Activated CD4-positive, alpha-beta memory T cell treated with anti-CD3 and anti-CD28 coated beads for 36 hours (primary cell): Measurements from ENCODE around the gene PRELP. TPM values are rescaled to one million over a fixed set of nuclear protein-coding genes. Genes with fewer than 3 reads are reported as not detected.

Source experiments
- CTCF ChIA-PET: fragments of 350-600 bp; sonication (Branson Sonifier 250); formaldehyde crosslinking; loops from one replicate; lab custom pipeline; 2021; ENCODE audit warnings: antibody characterized with exemption, inconsistent platforms; lab: Charles Lee
- POLR2A ChIA-PET: fragments of 350-600 bp; sonication (Branson Sonifier 250); formaldehyde crosslinking; loops from one replicate; lab custom pipeline; 2021; ENCODE audit warnings: antibody characterized with exemption; lab: Charles Lee
- DNase-seq: peaks from one replicate; pipeline ENCODE4 v3.0.0-alpha.2; 2020
- H3K27ac Mint-ChIP-seq: one replicate; pipeline ENCODE4 v1.8.0; 2021; ENCODE audit warnings: mixed read lengths
- H3K27me3 Mint-ChIP-seq: one replicate; pipeline ENCODE4 v1.8.0; 2021; ENCODE audit warnings: mixed read lengths
- H3K36me3 Mint-ChIP-seq: one replicate; pipeline ENCODE4 v1.8.0; 2021; ENCODE audit warnings: mixed read lengths
- H3K4me1 Mint-ChIP-seq: one replicate; pipeline ENCODE4 v1.8.0; 2021; ENCODE audit warnings: low read depth, mixed read lengths
- H3K4me3 Mint-ChIP-seq: one replicate; pipeline ENCODE4 v1.8.0; 2021; ENCODE audit warnings: mild to moderate bottlenecking, mixed read lengths
- H3K9me3 Mint-ChIP-seq: one replicate; pipeline ENCODE4 v1.8.0; 2021; ENCODE audit warnings: mixed read lengths
- intact Hi-C: fragments of 100-400 bp; cut with micrococcal nuclease; formaldehyde crosslinking; loops from one replicate; pipeline ENCODE4 v1.15.1; 2023
- total RNA-seq, 2 experiments: library from RNA; stranded (reverse); gene quantifications; one replicate each; pipeline ENCODE4 v1.2.3, GENCODE V29; 2021

PRELP gene
- total RNA-seq, 2 experiments from 2014 or later, result not detected

DNA sequence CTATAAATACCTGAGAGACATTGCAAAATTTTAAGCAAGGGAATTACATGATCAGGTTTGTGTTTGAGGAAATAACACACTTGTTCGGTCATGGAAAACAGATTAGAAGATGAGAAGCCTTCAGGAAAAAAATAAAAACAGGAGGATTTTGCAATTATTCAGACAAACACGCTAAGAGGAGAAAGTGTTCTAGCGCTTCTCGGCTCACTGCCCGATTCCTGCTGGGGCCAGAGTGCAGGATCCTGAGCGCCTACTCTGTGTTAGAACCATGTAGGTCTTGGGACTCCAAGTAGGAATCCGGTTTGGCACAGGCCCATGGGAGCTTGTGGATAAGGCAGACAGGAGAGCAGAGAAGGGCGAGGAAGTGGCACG lies 8.1 kb upstream of the PRELP start:
- Mint-ChIP-seq H3K27ac (no peak overlapping the region), H3K9me3 (no peaks in the 10 kb centered on the region), H3K4me1 (no peaks in the 10 kb centered on the region), H3K27me3 (peaks cover 16% of the 10 kb centered on the region), H3K4me3 (no peak overlapping the region), H3K36me3 (no peaks in the 10 kb centered on the region)
- CTCF ChIA-PET, result no interaction called here
- POLR2A ChIA-PET, result no interaction called here
- intact Hi-C loops, result no loop called here
- no peak for DNase-seq

GRCh38 chr1:203468326-203468725 lies 7.3 kb upstream of the PRELP start:
- H3K9me3 Mint-ChIP-seq, result no peaks in the 10 kb centered on the region
- H3K36me3 Mint-ChIP-seq, result no peaks in the 10 kb centered on the region
- peaks cover 18% of the 10 kb centered on the region for H3K27me3 Mint-ChIP-seq
- POLR2A ChIA-PET, result no interaction called here
- no peak overlapping the region for H3K27ac Mint-ChIP-seq
- intact Hi-C loops, result no loop called here
- no peak overlapping the region for H3K4me3 Mint-ChIP-seq
- no peak for DNase-seq
- CTCF ChIA-PET, result no interaction called here
- no peaks in the 10 kb centered on the region for H3K4me1 Mint-ChIP-seq

DNA sequence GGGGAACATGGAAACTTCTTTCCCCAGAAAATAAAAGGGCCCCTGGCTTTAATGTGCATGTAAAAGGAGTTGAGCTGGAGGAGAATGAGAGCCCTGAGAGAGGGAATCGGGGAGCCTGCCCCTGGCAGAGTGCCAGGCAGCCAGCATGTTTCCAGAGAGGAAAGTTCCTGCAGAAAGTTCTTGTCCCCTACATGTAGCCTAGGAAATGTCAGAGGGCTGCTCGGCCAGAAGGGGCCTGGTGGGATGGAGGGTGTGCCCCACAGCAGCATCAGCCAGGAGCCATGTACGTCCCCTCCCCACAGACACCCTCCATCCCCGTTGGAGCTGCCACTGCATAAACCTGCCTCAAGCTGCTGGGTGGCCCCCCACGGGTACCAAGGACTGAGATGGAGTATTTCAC lies 5.4 kb upstream of the PRELP start:
- intact Hi-C loops, result no loop called here
- ChIA-PET CTCF (interaction anchor here (1.1 kb wide), 1 partner anchor 18 kb away, joined by 3 read pairs; no protein-coding TSS in a partner anchor), POLR2A (no interaction called here)
- no peaks in the 10 kb centered on the region for H3K36me3 Mint-ChIP-seq
- H3K4me3 Mint-ChIP-seq, result no peak overlapping the region
- H3K27me3 Mint-ChIP-seq, result peaks cover 23% of the 10 kb centered on the region
- no peaks in the 10 kb centered on the region for H3K9me3 Mint-ChIP-seq
- no peaks in the 10 kb centered on the region for H3K4me1 Mint-ChIP-seq
- DNase-seq, result no peak
- H3K27ac Mint-ChIP-seq, result no peak overlapping the region

DNA sequence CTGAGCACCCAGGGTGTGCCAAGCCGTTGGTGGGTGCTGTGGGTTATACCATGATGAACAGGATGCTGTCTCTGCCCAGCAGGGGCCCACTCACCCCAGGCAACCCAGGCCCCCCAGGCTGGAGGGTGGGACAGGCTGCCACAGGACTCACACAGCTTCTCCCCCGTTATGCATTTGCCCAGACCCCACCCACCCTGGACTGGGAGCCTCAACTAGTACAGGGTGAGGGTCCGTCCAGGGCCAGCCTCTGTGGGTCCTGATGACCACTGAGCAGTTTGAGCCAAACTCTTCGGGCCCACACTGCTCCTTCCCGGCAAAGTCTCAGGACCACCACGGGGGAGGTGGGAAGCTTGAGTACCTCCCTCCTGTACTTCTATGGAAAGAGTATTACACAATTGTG lies 3.8 kb upstream of the PRELP start:
- Mint-ChIP-seq H3K9me3 (no peaks in the 10 kb centered on the region), H3K27ac (no peak overlapping the region), H3K36me3 (no peaks in the 10 kb centered on the region), H3K4me1 (no peaks in the 10 kb centered on the region), H3K4me3 (no peak overlapping the region), H3K27me3 (peaks cover 27% of the 10 kb centered on the region)
- intact Hi-C loops, result no loop called here
- POLR2A ChIA-PET, result no interaction called here
- no peak for DNase-seq
- CTCF ChIA-PET, result no interaction called here

DNA sequence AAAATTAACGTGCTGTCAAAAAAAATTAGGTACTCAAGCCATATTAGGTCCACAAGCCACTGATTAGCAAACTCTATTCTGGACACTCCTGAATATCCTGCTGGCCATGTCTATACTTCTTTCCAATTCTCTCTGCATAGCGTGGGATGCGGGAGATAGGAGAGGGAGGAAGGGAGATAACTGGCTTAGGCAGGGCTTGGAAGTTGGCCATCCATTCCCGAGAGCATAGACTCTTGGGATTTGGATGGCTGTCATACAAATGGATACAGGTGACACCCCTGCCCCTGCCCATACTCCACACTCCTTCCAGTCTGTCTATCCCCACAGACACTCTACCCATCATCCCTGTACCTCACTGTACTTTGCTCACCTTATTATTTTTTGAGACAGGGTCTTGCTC lies 2.3 kb upstream of the PRELP start:
- no peak overlapping the region for H3K4me3 Mint-ChIP-seq
- no peaks in the 10 kb centered on the region for H3K9me3 Mint-ChIP-seq
- no peak overlapping the region for H3K27ac Mint-ChIP-seq
- ChIA-PET POLR2A (no interaction called here), CTCF (interaction anchor here (2.5 kb wide), 1 partner anchor 206 kb away, joined by 9 read pairs; no protein-coding TSS in a partner anchor)
- intact Hi-C loops, result no loop called here
- H3K36me3 Mint-ChIP-seq, result no peaks in the 10 kb centered on the region
- H3K4me1 Mint-ChIP-seq, result no peaks in the 10 kb centered on the region
- no peak for DNase-seq
- peaks cover 26% of the 10 kb centered on the region for H3K27me3 Mint-ChIP-seq

- Mint-ChIP-seq H3K4me1 (no peaks in the 10 kb centered on the region), H3K27me3 (peaks cover 27% of the 10 kb centered on the region), H3K4me3 (no peak overlapping the region), H3K36me3 (no peaks in the 10 kb centered on the region), H3K27ac (no peak overlapping the region), H3K9me3 (no peaks in the 10 kb centered on the region)
- POLR2A ChIA-PET, result no interaction called here
- no peak for DNase-seq
- CTCF ChIA-PET, result interaction anchor here (2.5 kb wide), 1 partner anchor 206 kb away, joined by 9 read pairs; no protein-coding TSS in a partner anchor
- intact Hi-C loops, result no loop called here
These were observed 1.8 kb upstream of the PRELP start for GRCh38 chr1:203473781-203474305.

GRCh38 chr1:203476216-203476814 lies 709 bp downstream of the PRELP start:
- Mint-ChIP-seq H3K4me3 (no peak overlapping the region), H3K27ac (no peak overlapping the region), H3K4me1 (peaks cover 2% of the 10 kb centered on the region), H3K9me3 (no peaks in the 10 kb centered on the region), H3K36me3 (no peaks in the 10 kb centered on the region), H3K27me3 (peaks cover 20% of the 10 kb centered on the region)
- DNase-seq, result no peak
- ChIA-PET CTCF (interaction anchor here (0.6 to 3.1 kb wide), 5 partner anchors 11 to 209 kb away, joined by 3 to 22 read pairs (median 12); no protein-coding TSS in a partner anchor), POLR2A (no interaction called here)
- intact Hi-C loops, result no loop called here

DNA sequence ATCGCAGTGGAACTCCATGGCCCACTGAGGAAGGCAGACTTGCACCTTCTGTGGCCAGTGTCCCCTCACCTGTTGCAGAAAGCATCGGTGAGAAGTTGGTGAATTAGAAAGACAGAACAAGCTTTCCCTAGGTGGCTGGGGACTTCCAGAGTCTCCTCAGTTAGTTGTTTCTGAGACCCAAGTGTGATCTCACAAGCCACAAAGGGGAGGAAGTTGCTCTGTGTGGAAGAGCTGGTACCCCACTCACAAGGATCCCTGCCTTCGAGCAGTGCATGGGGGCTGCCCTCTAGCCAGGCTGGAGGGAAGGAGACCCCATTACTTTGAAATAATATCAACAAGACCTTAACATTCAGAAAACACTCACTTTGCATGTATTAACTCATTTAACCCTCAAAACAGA lies 2.1 kb downstream of the PRELP start:
- peaks cover 2% of the 10 kb centered on the region for H3K4me1 Mint-ChIP-seq
- H3K9me3 Mint-ChIP-seq, result no peaks in the 10 kb centered on the region
- POLR2A ChIA-PET, result no interaction called here
- no peak for DNase-seq
- intact Hi-C loops, result no loop called here
- H3K27me3 Mint-ChIP-seq, result peaks cover 15% of the 10 kb centered on the region
- no peak overlapping the region for H3K4me3 Mint-ChIP-seq
- no peaks in the 10 kb centered on the region for H3K36me3 Mint-ChIP-seq
- CTCF ChIA-PET, result interaction anchor here (2.2 to 3.1 kb wide), 3 partner anchors 10 to 211 kb away, joined by 12 to 22 read pairs (median 13); no protein-coding TSS in a partner anchor
- no peak overlapping the region for H3K27ac Mint-ChIP-seq

GRCh38 chr1:203478231-203478630 lies 2.6 kb downstream of the PRELP start:
- Mint-ChIP-seq H3K36me3 (no peaks in the 10 kb centered on the region), H3K27me3 (peaks cover 15% of the 10 kb centered on the region), H3K27ac (no peak overlapping the region), H3K9me3 (no peaks in the 10 kb centered on the region), H3K4me1 (peaks cover 2% of the 10 kb centered on the region), H3K4me3 (no peak overlapping the region)
- CTCF ChIA-PET, result interaction anchor here (2.2 to 3.1 kb wide), 3 partner anchors 10 to 211 kb away, joined by 12 to 22 read pairs (median 13); no protein-coding TSS in a partner anchor
- POLR2A ChIA-PET, result no interaction called here
- intact Hi-C loops, result no loop called here
- DNase-seq, result no peak

- Mint-ChIP-seq H3K4me1 (peaks cover 2% of the 10 kb centered on the region), H3K27ac (no peak overlapping the region), H3K4me3 (no peak overlapping the region), H3K27me3 (peaks cover 11% of the 10 kb centered on the region), H3K36me3 (no peaks in the 10 kb centered on the region), H3K9me3 (no peaks in the 10 kb centered on the region)
- POLR2A ChIA-PET, result no interaction called here
- intact Hi-C loops, result no loop called here
- CTCF ChIA-PET, result interaction anchor here (1.9 kb wide), 1 partner anchor 9 kb away, joined by 9 read pairs; no protein-coding TSS in a partner anchor
- DNase-seq, result no peak
These were observed 3.4 kb downstream of the PRELP start for GRCh38 chr1:203478986-203479385.

GRCh38 chr1:203479646-203480045 lies 4.0 kb downstream of the PRELP start:
- H3K27me3 Mint-ChIP-seq, result peaks cover 8% of the 10 kb centered on the region
- ChIA-PET POLR2A (no interaction called here), CTCF (interaction anchor here (0.8 to 1.9 kb wide), 2 partner anchors 9 to 213 kb away, joined by 4 to 9 read pairs; no protein-coding TSS in a partner anchor)
- no peaks in the 10 kb centered on the region for H3K36me3 Mint-ChIP-seq
- intact Hi-C loops, result no loop called here
- DNase-seq, result no peak
- H3K27ac Mint-ChIP-seq, result no peak overlapping the region
- peaks cover 2% of the 10 kb centered on the region for H3K4me1 Mint-ChIP-seq
- no peaks in the 10 kb centered on the region for H3K9me3 Mint-ChIP-seq
- H3K4me3 Mint-ChIP-seq, result no peak overlapping the region

DNA sequence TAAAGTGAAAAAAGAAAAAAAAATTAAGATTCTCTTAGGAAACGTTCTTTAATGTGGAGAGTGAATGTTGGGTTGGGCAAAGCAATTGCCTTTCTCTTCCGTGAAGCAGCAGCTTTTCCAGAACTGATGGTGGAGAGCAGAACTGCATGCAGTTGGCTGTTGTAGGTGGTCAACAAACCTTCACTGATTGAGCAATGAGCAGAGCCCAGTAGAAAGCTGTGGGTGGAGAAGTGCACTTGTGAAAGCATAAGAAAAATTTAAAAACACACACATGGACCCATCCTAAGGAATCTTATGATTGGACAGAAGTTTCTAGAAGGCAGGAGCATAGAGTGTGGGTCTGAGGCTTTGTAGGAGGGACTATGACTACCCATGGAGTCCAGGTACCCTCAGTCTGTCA lies 4.5 kb downstream of the PRELP start:
- DNase-seq, result no peak
- POLR2A ChIA-PET, result interaction anchor here (0.7 kb wide), 1 partner anchor 156 kb away, joined by 3 read pairs; no protein-coding TSS in a partner anchor
- H3K4me1 Mint-ChIP-seq, result peaks cover 2% of the 10 kb centered on the region
- H3K4me3 Mint-ChIP-seq, result no peak overlapping the region
- no peaks in the 10 kb centered on the region for H3K36me3 Mint-ChIP-seq
- intact Hi-C loops, result no loop called here
- no peaks in the 10 kb centered on the region for H3K9me3 Mint-ChIP-seq
- CTCF ChIA-PET, result interaction anchor here (0.8 to 2.2 kb wide), 3 partner anchors 8 to 213 kb away, joined by 4 to 14 read pairs (median 9); no protein-coding TSS in a partner anchor
- no peak overlapping the region for H3K27ac Mint-ChIP-seq
- peaks cover 8% of the 10 kb centered on the region for H3K27me3 Mint-ChIP-seq
